Epithelial cell of esophagus (primary cell): ENCODE measurements around the gene JADE2.

Experiments
- DNase-seq: peaks from one replicate; pipeline ENCODE4 v3.0.0; 2010; ENCODE audit warnings: low read depth
- H3K4me3 ChIP-seq: 2 replicates; pipeline ENCODE4 v1.5.1; 2011; ENCODE audit warnings: mild to moderate bottlenecking, low read length, control low read depth
- CTCF ChIP-seq: IDR thresholded peaks from 2 replicates; pipeline ENCODE4 v1.5.1; 2011; ENCODE audit warnings: low read depth, mild to moderate bottlenecking, low read length, control low read depth, inconsistent platforms; ENCODE audit not compliant: insufficient read depth; ENCODE audit errors: missing control alignments

Gene JADE2

GRCh38 chr5:134604908-134605307, 79.4 kb downstream of the JADE2 start:
- TF ChIP-seq CTCF, result no peak

GRCh38 chr5:134606726-134607125, 81.3 kb downstream of the JADE2 start:
- DNase-seq, result no peak
- no peak for TF ChIP-seq CTCF
- H3K4me3 ChIP-seq, result no peak overlapping the region

More at GRCh38 chr5:134604908-134605307, 79.4 kb downstream of the JADE2 start:
- no peak overlapping the region for H3K4me3 ChIP-seq
- DNase-seq, result no peak

GRCh38 chr5:134608555-134608954, 83.1 kb downstream of the JADE2 start:
- no peak for DNase-seq
- no peak for TF ChIP-seq CTCF
- H3K4me3 ChIP-seq, result no peak overlapping the region

GRCh38 chr5:134609232-134609851, 83.9 kb downstream of the JADE2 start:
- no peak overlapping the region for H3K4me3 ChIP-seq

GRCh38 chr5:134610725-134611124, 85.3 kb downstream of the JADE2 start:
- no peak for TF ChIP-seq CTCF
- H3K4me3 ChIP-seq, result no peak overlapping the region
- DNase-seq, result no peak

More at GRCh38 chr5:134609232-134609851, 83.9 kb downstream of the JADE2 start:
- DNase-seq, result no peak
- no peak for TF ChIP-seq CTCF

- no peak overlapping the region for H3K4me3 ChIP-seq
Measured at GRCh38 chr5:134611515-134611914, 86.0 kb downstream of the JADE2 start.

More at GRCh38 chr5:134611515-134611914, 86.0 kb downstream of the JADE2 start:
- TF ChIP-seq CTCF, result no peak
- no peak for DNase-seq
